HG03558 (cell line): ENCODE results near the gene B3GNT5.
"Not testable (repeated sequence)": the region's sequence is repeated elsewhere in the genome, so short reads cannot be mapped to it uniquely, and the experiment has no call there.

ENCODE experiments used
- ATAC-seq: cut with Tn5 transposase; IDR thresholded peaks from one replicate; pipeline ENCODE4 v1.9.1; 2021; ENCODE audit warnings: moderate number of reproducible peaks; ENCODE audit not compliant: unreplicated experiment; ENCODE audit errors: extremely low read depth

The B3GNT5 gene

GRCh38 chr3:183229178-183229577 is 23.9 kb upstream of the B3GNT5 start:
- ATAC-seq = no peak

- ATAC-seq = not testable (repeated sequence)
Measured at GRCh38 chr3:183230251-183230650, 22.8 kb upstream of the B3GNT5 start.

GRCh38 chr3:183230826-183231225 is 22.2 kb upstream of the B3GNT5 start:
- no peak for ATAC-seq

- no peak for ATAC-seq
Measured at GRCh38 chr3:183233966-183234365, 19.1 kb upstream of the B3GNT5 start.

- ATAC-seq = no peak
Measured at GRCh38 chr3:183239046-183239445, 14.0 kb upstream of the B3GNT5 start.

GRCh38 chr3:183242431-183242830 is 10.6 kb upstream of the B3GNT5 start:
- no peak for ATAC-seq

GRCh38 chr3:183244219-183244618 is 8.8 kb upstream of the B3GNT5 start:
- no peak for ATAC-seq

- no peak for ATAC-seq
Measured at GRCh38 chr3:183244981-183245476, 8.0 kb upstream of the B3GNT5 start.

GRCh38 chr3:183247011-183247589 is 6.0 kb upstream of the B3GNT5 start:
- ATAC-seq = no peak

GRCh38 chr3:183249006-183249718 is 3.9 kb upstream of the B3GNT5 start:
- no peak for ATAC-seq

- no peak for ATAC-seq
Measured at GRCh38 chr3:183252118-183252782, 803 bp upstream of the B3GNT5 start.

- no peak for ATAC-seq
Measured at GRCh38 chr3:183253528-183254486, 754 bp downstream of the B3GNT5 start.

GRCh38 chr3:183254487-183255347 is 1.7 kb downstream of the B3GNT5 start:
- no peak for ATAC-seq

- ATAC-seq = no peak
Measured at GRCh38 chr3:183255348-183255730, 2.3 kb downstream of the B3GNT5 start.

- no peak for ATAC-seq
Measured at GRCh38 chr3:183259087-183259486, 6.0 kb downstream of the B3GNT5 start.

- no peak for ATAC-seq
Measured at GRCh38 chr3:183259621-183260020, 6.6 kb downstream of the B3GNT5 start.

GRCh38 chr3:183260167-183260904 is 7.3 kb downstream of the B3GNT5 start:
- no peak for ATAC-seq

GRCh38 chr3:183261151-183261724 is 8.2 kb downstream of the B3GNT5 start:
- no peak for ATAC-seq
